Activated B cell treated with CpG ODN at 0.5 μM for 24 hours (primary cell): ENCODE measurements around the gene ALG1. TPM values are rescaled to one million over a fixed set of nuclear protein-coding genes. Genes with fewer than 3 reads are reported as not detected.

ENCODE experiments used
- ATAC-seq: fragments of 200-7000 bp; cut with Tn5 transposase; one replicate; pipeline ENCODE4 v1.10.0; 2021; ENCODE audit warnings: low read depth, mild to moderate bottlenecking, moderate library complexity
- CTCF ChIA-PET: fragments of 350-600 bp; sonication (Branson Sonifier 250); formaldehyde crosslinking; loops from one replicate; lab custom pipeline; 2021; ENCODE audit warnings: antibody characterized with exemption; lab: Charles Lee
- POLR2A ChIA-PET: fragments of 350-600 bp; sonication (Branson Sonifier 250); formaldehyde crosslinking; loops from one replicate; lab custom pipeline; 2021; ENCODE audit warnings: antibody characterized with exemption; lab: Charles Lee
- DNase-seq: peaks from one replicate; pipeline ENCODE4 v3.0.0; 2022
- H3K27ac Mint-ChIP-seq: one replicate; pipeline ENCODE4 v1.8.0; 2020; ENCODE audit warnings: mixed read lengths
- H3K27me3 Mint-ChIP-seq: one replicate; pipeline ENCODE4 v1.8.0; 2021; ENCODE audit warnings: mixed read lengths
- H3K36me3 Mint-ChIP-seq: one replicate; pipeline ENCODE4 v1.8.0; 2021; ENCODE audit warnings: low read depth, mixed read lengths
- H3K4me1 Mint-ChIP-seq: one replicate; pipeline ENCODE4 v1.8.0; 2021; ENCODE audit warnings: mixed read lengths
- H3K4me3 Mint-ChIP-seq: one replicate; pipeline ENCODE4 v1.8.0; 2020; ENCODE audit warnings: mild to moderate bottlenecking, mixed read lengths
- H3K9me3 Mint-ChIP-seq: one replicate; pipeline ENCODE4 v1.8.0; 2020; ENCODE audit warnings: mixed read lengths
- intact Hi-C: fragments of 100-400 bp; cut with micrococcal nuclease; formaldehyde crosslinking; loops from one replicate; pipeline ENCODE4 v1.15.1; 2024
- total RNA-seq: library from RNA; stranded (reverse); gene quantifications from 2 replicates; pipeline ENCODE4 v1.2.3, GENCODE V29; 2022
- TF ChIP-seq, protein P1 (sequence below): fragments of 200-600 bp; IDR thresholded peaks from one replicate; pipeline ENCODE4 v1.8.0; 2022; ENCODE audit warnings: antibody characterized with exemption, mild to moderate bottlenecking

The ALG1 gene
- total RNA-seq, 1 donor from 2014 or later = 28.2 TPM

DNA sequence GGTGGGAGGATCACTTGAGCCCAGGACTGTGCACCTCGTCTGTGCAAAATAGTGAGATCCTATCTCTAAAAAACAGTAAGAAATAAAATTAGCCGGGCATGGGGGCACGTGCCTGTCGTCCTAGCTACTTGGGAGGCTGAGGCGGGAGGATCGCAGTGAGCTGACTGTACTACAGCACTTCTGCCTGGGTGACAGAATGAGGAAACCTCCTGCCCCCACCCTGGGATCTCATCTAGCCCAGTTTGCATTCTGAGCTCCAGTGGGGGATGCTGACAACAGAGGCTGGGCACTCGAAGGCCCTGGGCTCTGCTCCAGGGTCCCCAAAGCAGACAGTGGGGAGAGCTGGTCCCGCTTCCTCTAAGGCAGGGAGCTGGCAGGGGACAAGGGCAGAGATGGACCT lies 45.0 kb upstream of the ALG1 start:
- POLR2A ChIA-PET = no interaction called here
- Mint-ChIP-seq H3K27me3 (no peaks in the 10 kb centered on the region), H3K9me3 (no peaks in the 10 kb centered on the region), H3K27ac (no peak overlapping the region), H3K4me3 (no peak overlapping the region), H3K36me3 (peaks cover 39% of the 10 kb centered on the region), H3K4me1 (no peaks in the 10 kb centered on the region)
- ATAC-seq = no peak
- no peak for DNase-seq
- intact Hi-C loops = no loop called here
- CTCF ChIA-PET = no interaction called here
- TF ChIP-seq, protein P1, sequence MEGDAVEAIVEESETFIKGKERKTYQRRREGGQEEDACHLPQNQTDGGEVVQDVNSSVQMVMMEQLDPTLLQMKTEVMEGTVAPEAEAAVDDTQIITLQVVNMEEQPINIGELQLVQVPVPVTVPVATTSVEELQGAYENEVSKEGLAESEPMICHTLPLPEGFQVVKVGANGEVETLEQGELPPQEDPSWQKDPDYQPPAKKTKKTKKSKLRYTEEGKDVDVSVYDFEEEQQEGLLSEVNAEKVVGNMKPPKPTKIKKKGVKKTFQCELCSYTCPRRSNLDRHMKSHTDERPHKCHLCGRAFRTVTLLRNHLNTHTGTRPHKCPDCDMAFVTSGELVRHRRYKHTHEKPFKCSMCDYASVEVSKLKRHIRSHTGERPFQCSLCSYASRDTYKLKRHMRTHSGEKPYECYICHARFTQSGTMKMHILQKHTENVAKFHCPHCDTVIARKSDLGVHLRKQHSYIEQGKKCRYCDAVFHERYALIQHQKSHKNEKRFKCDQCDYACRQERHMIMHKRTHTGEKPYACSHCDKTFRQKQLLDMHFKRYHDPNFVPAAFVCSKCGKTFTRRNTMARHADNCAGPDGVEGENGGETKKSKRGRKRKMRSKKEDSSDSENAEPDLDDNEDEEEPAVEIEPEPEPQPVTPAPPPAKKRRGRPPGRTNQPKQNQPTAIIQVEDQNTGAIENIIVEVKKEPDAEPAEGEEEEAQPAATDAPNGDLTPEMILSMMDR = no peak

- ChIA-PET POLR2A (no interaction called here), CTCF (no interaction called here)
- Mint-ChIP-seq H3K27me3 (no peaks in the 10 kb centered on the region), H3K4me3 (no peak overlapping the region), H3K4me1 (peaks cover 3% of the 10 kb centered on the region), H3K36me3 (peaks cover 39% of the 10 kb centered on the region), H3K27ac (no peak overlapping the region), H3K9me3 (no peaks in the 10 kb centered on the region)
- ATAC-seq = no peak
- DNase-seq = no peak
- TF ChIP-seq, protein P1 = no peak
- intact Hi-C loops = no loop called here
Observed at GRCh38 chr16:5027086-5027485, 44.6 kb upstream of the ALG1 start.

GRCh38 chr16:5027575-5028235 lies 43.9 kb upstream of the ALG1 start:
- H3K27me3 Mint-ChIP-seq = no peaks in the 10 kb centered on the region
- POLR2A ChIA-PET = no interaction called here
- intact Hi-C loops = no loop called here
- H3K4me3 Mint-ChIP-seq = no peak overlapping the region
- peaks cover 39% of the 10 kb centered on the region for H3K36me3 Mint-ChIP-seq
- H3K9me3 Mint-ChIP-seq = no peaks in the 10 kb centered on the region
- no peak overlapping the region for H3K27ac Mint-ChIP-seq
- no peak for DNase-seq
- CTCF ChIA-PET = no interaction called here
- TF ChIP-seq, protein P1 = no peak
- H3K4me1 Mint-ChIP-seq = peaks cover 4% of the 10 kb centered on the region
- ATAC-seq = no peak

GRCh38 chr16:5028950-5029475 lies 42.6 kb upstream of the ALG1 start:
- ATAC-seq = no peak
- H3K4me1 Mint-ChIP-seq = peaks cover 11% of the 10 kb centered on the region
- TF ChIP-seq, protein P1 = no peak
- ChIA-PET CTCF (no interaction called here), POLR2A (interaction anchor here (0.5 kb wide), 1 partner anchor 11 kb away, joined by 3 read pairs; no protein-coding TSS in a partner anchor)
- no peak overlapping the region for H3K4me3 Mint-ChIP-seq
- intact Hi-C loops = no loop called here
- peaks cover 39% of the 10 kb centered on the region for H3K36me3 Mint-ChIP-seq
- H3K9me3 Mint-ChIP-seq = no peaks in the 10 kb centered on the region
- no peak overlapping the region for H3K27ac Mint-ChIP-seq
- no peak for DNase-seq
- no peaks in the 10 kb centered on the region for H3K27me3 Mint-ChIP-seq

- Mint-ChIP-seq H3K27me3 (no peaks in the 10 kb centered on the region), H3K36me3 (peaks cover 32% of the 10 kb centered on the region), H3K4me3 (no peak overlapping the region), H3K27ac (no peak overlapping the region), H3K9me3 (no peaks in the 10 kb centered on the region), H3K4me1 (peaks cover 18% of the 10 kb centered on the region)
- CTCF ChIA-PET = no interaction called here
- TF ChIP-seq, protein P1 = no peak
- POLR2A ChIA-PET = no interaction called here
- no peak for ATAC-seq
- no peak for DNase-seq
- intact Hi-C loops = loop anchor here (5.0 kb wide), 2 partner anchors 53 to 523 kb away; no protein-coding TSS in a partner anchor
Observed at GRCh38 chr16:5030251-5030870, 41.3 kb upstream of the ALG1 start.
